HUES48 (cell line): ENCODE results near the gene AP4M1.
"Not testable (repeated sequence)": the region's sequence is repeated elsewhere in the genome, so short reads cannot be mapped to it uniquely, and the experiment has no call there.

ENCODE experiments used
- H3K27ac ChIP-seq: one replicate; pipeline ENCODE4 v1.7.0; 2013; ENCODE audit warnings: low read depth, low read length, inconsistent platforms
- H3K27me3 ChIP-seq: 2 replicates; pipeline ENCODE4 v1.6.1; 2013; ENCODE audit warnings: mild to moderate bottlenecking, low read length; ENCODE audit not compliant: control insufficient read depth, insufficient read depth
- H3K36me3 ChIP-seq: 2 replicates; pipeline ENCODE4 v1.6.1; 2013; ENCODE audit warnings: low read length; ENCODE audit not compliant: control insufficient read depth, insufficient read depth
- H3K4me1 ChIP-seq: 2 replicates; pipeline ENCODE4 v1.6.1; 2013; ENCODE audit warnings: mild to moderate bottlenecking, low read length; ENCODE audit not compliant: control insufficient read depth, insufficient read depth
- H3K4me3 ChIP-seq: 2 replicates; pipeline ENCODE4 v1.5.1; 2013; ENCODE audit warnings: mild to moderate bottlenecking, low read depth, low read length
- H3K9ac ChIP-seq: 2 replicates; pipeline ENCODE4 v1.6.1; 2013; ENCODE audit warnings: mild to moderate bottlenecking, low read depth, low read length, moderate library complexity
- H3K9me3 ChIP-seq: 2 replicates; pipeline ENCODE4 v1.6.1; 2013; ENCODE audit warnings: low read length; ENCODE audit not compliant: control insufficient read depth, insufficient read depth

The AP4M1 gene

DNA sequence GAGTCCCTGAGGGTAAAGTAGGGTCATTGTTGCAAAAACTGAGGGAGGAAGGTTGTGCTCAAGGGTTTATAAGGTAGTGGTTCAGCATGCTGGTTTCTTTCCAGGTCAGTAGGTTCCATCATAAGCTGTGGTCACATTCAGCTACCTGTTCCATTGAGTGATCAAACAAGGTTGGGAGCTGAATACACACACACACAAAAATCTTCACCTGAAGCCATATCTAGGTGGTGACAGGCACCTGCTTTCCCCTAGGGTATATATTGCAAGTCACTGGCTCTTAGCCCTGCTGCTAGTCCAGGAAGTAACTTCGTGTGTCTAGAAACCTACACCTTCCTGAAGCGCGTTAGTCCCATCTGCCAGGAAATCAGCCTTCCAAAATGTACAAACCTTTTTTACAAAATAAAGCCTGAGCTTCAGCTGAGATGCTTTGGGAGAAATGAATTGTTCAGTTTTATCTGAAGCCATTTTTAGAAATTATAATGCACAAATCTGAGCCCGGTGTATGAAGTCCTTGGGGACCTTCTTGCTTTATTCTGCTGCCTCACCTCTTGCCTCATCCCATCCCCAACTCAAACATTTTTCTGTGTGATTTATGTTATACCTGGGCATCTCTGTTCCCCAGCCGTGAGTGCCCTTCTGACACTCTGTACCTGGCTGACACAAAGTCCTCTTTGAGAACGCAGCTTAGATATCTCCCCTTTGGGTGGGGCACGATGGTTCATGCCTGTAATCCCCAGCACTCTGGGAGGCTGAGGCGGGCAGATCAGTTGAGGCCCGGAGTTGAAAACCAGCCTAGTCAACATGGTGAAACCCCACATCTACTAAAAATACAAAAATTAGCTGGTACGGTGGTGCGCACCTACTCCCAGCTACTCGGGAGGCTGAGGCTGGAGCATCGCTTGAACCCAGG, 36.7 kb downstream of the AP4M1 start:
- Histone ChIP-seq H3K27ac (no peak overlapping the region), H3K9ac (no peak overlapping the region), H3K9me3 (no peaks in the 10 kb centered on the region), H3K4me3 (no peak overlapping the region), H3K4me1 (no peaks in the 10 kb centered on the region), H3K27me3 (no peaks in the 10 kb centered on the region), H3K36me3 (no peaks in the 10 kb centered on the region)

DNA sequence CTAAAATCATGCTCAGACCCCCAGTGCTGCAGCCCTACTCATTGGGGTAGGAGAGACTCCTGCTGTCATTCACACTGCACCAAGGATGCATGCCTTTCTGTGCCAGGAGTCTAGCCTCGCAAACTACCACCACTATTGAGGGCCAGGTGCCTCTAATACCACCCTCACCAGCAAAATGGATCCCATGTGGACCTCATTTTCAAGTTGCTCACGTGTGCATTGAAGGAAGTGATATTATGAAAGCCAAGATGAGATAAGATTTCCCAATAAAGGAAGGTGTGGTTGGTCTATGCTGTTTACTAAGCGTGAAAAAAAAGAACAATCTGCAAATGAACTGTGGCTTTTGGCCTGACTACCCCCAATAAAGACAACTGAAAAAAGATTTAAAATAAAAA, 40.1 kb downstream of the AP4M1 start:
- H3K27ac ChIP-seq: no peak overlapping the region
- H3K4me3 ChIP-seq: no peak overlapping the region
- no peaks in the 10 kb centered on the region for H3K36me3 ChIP-seq
- H3K9me3 ChIP-seq: no peaks in the 10 kb centered on the region
- no peaks in the 10 kb centered on the region for H3K4me1 ChIP-seq
- H3K9ac ChIP-seq: no peak overlapping the region
- no peaks in the 10 kb centered on the region for H3K27me3 ChIP-seq

DNA sequence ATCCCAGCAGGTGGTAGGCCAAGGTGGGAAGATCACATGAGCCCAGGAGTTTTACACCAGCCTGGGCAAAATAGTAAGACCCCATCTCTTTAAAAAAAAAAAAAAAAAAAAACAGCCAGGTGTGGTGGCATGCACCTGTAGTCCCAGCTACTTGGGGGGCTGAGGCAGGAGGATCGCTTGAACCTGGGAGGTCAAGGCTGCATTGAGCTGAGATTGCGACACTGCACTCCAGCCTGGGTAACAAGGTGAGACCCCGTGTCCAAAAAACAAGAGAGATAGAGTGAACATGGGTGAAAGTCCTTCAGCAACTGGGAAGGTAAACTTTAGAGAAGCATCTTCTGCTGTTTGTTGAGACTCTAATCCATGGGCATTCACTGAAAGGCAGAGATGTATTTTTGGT, 41.0 kb downstream of the AP4M1 start:
- H3K9ac ChIP-seq: no peak overlapping the region

DNA sequence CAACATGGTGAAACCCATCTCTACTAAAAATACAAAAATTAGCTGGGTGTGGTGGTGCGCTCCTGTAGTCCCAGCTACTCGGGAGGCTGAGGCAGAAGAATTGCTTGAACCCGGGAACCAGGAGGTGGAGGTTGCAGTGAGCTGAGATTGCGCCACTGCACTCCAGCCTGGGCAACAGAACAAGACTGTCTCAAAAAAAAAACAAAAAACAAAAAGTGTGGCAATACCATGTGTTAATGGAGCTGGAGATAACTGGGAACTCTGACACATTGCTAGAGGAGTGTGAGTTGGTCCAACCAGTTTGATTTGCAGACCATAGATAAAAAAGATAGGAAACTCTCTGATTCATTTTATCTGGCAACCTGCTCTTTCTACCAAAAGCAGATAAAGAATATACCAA, 44.9 kb downstream of the AP4M1 start:
- not testable (repeated sequence) for H3K36me3 ChIP-seq, H3K27ac ChIP-seq, H3K4me1 ChIP-seq, H3K9me3 ChIP-seq, H3K27me3 ChIP-seq, H3K9ac ChIP-seq, H3K4me3 ChIP-seq

More for the DNA sequence above, 41.0 kb downstream of the AP4M1 start:
- Histone ChIP-seq H3K4me3 (no peak overlapping the region), H3K27ac (no peak overlapping the region), H3K36me3 (no peaks in the 10 kb centered on the region), H3K27me3 (no peaks in the 10 kb centered on the region), H3K4me1 (no peaks in the 10 kb centered on the region), H3K9me3 (no peaks in the 10 kb centered on the region)

DNA sequence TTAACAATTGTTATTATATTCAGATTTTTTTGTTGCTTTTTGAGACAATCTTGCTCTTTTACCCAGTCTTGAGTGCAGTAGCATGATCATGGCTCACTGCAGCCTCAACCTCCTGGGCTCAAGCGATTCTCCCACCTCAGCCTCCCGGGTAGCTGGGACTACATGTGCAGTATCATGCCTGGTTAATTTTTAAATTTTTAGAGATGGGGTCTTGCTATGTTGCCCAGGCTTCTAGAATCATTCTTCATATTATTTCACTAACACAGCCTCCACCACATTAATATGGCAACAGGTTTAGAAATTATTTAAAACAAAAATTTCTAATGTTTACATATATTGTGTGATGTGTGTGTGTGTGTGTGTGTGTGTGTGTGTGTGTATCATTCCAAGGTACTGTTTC, 45.8 kb downstream of the AP4M1 start:
- Histone ChIP-seq H3K9ac (no peak overlapping the region), H3K27me3 (no peaks in the 10 kb centered on the region), H3K4me3 (no peak overlapping the region), H3K27ac (no peak overlapping the region), H3K4me1 (peaks cover 10% of the 10 kb centered on the region), H3K36me3 (peaks cover 16% of the 10 kb centered on the region), H3K9me3 (no peaks in the 10 kb centered on the region)

- Histone ChIP-seq H3K4me3 (peak overlapping the region; percentile 48), H3K9ac (no peak overlapping the region), H3K36me3 (peaks cover 25% of the 10 kb centered on the region), H3K9me3 (no peaks in the 10 kb centered on the region), H3K27me3 (no peaks in the 10 kb centered on the region), H3K4me1 (peaks cover 10% of the 10 kb centered on the region), H3K27ac (peak overlapping the region; percentile 47)
Measured at GRCh38 chr7:100148225-100148558, 46.7 kb downstream of the AP4M1 start.

DNA sequence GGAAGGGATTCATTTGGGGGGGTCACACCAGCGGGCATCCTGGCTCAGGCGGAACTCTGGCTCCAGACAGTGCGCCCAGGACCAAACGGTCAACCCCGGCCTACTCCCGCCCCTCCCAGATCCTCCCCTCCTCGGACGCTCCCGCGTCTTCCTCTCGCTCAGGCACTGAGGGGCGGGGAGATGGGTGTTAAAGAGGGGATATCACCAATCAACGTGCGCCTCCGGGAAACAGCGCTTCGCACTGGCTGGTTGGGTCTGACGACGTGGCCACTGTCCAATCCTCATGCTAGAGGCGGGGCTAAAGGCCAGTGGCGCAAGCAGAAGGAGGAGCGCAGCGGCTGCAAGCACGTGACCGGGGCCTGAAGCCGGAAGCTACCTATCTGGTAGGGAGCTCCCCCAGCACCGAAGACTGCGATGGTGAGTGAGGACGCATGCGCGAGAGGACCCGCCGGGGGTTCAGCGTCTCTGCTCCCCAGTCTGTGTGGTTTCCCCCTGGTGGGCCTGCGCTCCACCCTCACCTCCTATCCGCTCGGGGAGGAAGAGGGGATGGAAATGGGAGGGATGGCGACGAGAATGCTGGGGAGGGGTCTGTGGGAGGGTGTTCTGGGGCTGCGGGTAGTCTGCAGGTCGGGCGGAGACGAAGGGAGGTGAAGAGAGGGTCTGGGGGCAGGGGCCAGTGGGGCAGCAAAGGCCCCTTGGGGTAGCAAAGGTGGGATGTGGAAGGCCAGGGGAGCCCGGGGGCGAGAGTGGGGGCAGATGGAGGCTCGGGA, 47.3 kb downstream of the AP4M1 start, which contains the start of gene LAMTOR4:
Gene LAMTOR4 (plus strand): TSS at position 360 of the 770 bp plus-strand sequence. CDS start 55 bp downstream, at position 415.
- H3K27me3 ChIP-seq: no peaks in the 10 kb centered on the region
- no peaks in the 10 kb centered on the region for H3K9me3 ChIP-seq
- peak within 1 kb of the TSS; percentile 68 for H3K27ac ChIP-seq

DNA sequence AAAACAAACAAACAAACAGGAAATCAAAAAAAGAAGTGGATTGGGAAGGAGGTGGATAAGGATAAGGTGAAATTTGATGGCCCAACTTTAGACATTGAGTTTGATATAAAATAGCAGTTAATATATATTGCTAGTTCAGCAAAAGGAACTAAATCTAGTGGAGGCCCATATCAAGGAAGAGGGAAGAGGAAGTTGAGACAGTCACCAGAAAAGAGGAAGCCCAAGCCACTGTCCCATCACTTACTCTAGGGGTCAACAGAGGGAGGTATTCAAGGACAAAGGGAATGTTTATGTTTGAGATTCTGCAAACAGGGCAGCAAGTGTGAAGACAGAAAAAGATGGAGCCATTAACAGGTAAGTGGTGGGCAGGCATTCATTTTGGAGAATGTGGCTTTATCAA, 51.0 kb downstream of the AP4M1 start:
- no peaks in the 10 kb centered on the region for H3K9me3 ChIP-seq
- no peak overlapping the region for H3K4me3 ChIP-seq
- H3K27me3 ChIP-seq: no peaks in the 10 kb centered on the region
- peaks cover 62% of the 10 kb centered on the region for H3K36me3 ChIP-seq
- no peak overlapping the region for H3K27ac ChIP-seq
- peaks cover 18% of the 10 kb centered on the region for H3K4me1 ChIP-seq
- no peak overlapping the region for H3K9ac ChIP-seq

More for the DNA sequence above, 47.3 kb downstream of the AP4M1 start, which contains the start of gene LAMTOR4:
- H3K36me3 ChIP-seq: peaks cover 31% of the 10 kb centered on the region
- H3K4me3 ChIP-seq: peak within 1 kb of the TSS; percentile 81
- peaks cover 10% of the 10 kb centered on the region for H3K4me1 ChIP-seq
- H3K9ac ChIP-seq: peak within 1 kb of the TSS; percentile 60

GRCh38 chr7:100152937-100153666, 51.7 kb downstream of the AP4M1 start:
- H3K4me3 ChIP-seq: no peak overlapping the region
- H3K27me3 ChIP-seq: no peaks in the 10 kb centered on the region
- H3K27ac ChIP-seq: no peak overlapping the region
- peaks cover 62% of the 10 kb centered on the region for H3K36me3 ChIP-seq
- H3K9ac ChIP-seq: no peak overlapping the region
- H3K4me1 ChIP-seq: peaks cover 21% of the 10 kb centered on the region
- no peaks in the 10 kb centered on the region for H3K9me3 ChIP-seq

DNA sequence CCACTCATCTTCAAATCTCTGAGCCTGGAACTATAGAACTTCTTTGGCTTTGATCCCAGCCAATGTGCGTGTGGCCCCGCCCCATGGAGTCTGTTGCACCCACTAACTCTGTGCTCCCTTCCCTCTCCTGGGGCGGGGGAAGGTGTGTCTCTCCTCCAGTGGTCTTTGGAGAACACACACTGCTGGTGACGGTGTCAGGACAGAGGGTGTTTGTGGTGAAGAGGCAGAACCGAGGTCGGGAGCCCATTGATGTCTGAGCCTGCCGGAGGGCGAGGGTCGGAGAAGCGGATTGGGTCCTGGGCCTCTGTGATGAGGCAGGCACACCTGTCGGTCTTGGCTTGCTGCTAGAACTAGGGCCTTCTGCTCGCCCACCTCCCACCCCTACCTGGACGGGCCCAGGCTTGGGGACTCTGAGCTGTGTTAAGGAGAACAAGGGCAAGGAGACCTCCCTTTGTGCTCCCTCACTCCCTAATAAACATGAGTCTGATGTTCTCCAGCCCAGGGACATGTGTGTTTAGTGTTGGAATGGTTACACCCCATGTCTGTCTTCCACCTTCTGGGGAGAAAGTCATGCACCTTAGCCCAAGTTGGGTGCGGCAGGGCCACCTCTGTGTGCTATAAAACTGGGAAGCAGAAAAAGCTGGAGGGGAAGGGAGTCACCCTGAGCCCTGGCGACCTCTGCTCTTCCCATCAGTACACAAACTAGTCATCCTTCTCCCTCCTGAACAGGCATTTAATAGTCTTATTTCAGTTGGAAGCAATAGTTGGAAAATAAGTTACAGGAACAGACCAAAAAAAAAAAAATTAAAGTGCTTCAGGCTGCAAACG, 52.5 kb downstream of the AP4M1 start:
- H3K4me3 ChIP-seq: no peak overlapping the region
- peaks cover 17% of the 10 kb centered on the region for H3K4me1 ChIP-seq
- no peaks in the 10 kb centered on the region for H3K9me3 ChIP-seq
- no peak overlapping the region for H3K27ac ChIP-seq
- H3K9ac ChIP-seq: no peak overlapping the region
- no peaks in the 10 kb centered on the region for H3K27me3 ChIP-seq
- H3K36me3 ChIP-seq: peaks cover 62% of the 10 kb centered on the region
